IPS DF 6.9 (cell line): ENCODE data around the gene POMGNT2.
"Not testable (repeated sequence)": the region's sequence is repeated elsewhere in the genome, so short reads cannot be mapped to it uniquely, and the experiment has no call there.

ENCODE experiments used
- DNase-seq: peaks from one replicate; pipeline ENCODE4 v3.0.0-alpha.2; 2013; ENCODE audit warnings: low read depth, low spot score
- H3K27ac ChIP-seq: one replicate; pipeline ENCODE4 v1.5.1; 2013; ENCODE audit warnings: low read length, control low read depth
- H3K27me3 ChIP-seq: 2 replicates; pipeline ENCODE4 v1.6.1; 2013; ENCODE audit warnings: mild to moderate bottlenecking, low read length; ENCODE audit not compliant: control insufficient read depth, insufficient read depth
- H3K36me3 ChIP-seq: 2 replicates; pipeline ENCODE4 v1.6.1; 2013; ENCODE audit warnings: low read length; ENCODE audit not compliant: control insufficient read depth, insufficient read depth
- H3K4me1 ChIP-seq: 2 replicates; pipeline ENCODE4 v1.6.1; 2013; ENCODE audit warnings: low read length; ENCODE audit not compliant: control insufficient read depth, insufficient read depth
- H3K4me3 ChIP-seq: 2 replicates; pipeline ENCODE4 v1.5.1; 2013; ENCODE audit warnings: mild to moderate bottlenecking, low read length
- H3K9me3 ChIP-seq: 2 replicates; pipeline ENCODE4 v1.6.1; 2013; ENCODE audit warnings: low read length, inconsistent platforms; ENCODE audit not compliant: control insufficient read depth, insufficient read depth
- WGBS: extraction: QIAGEN DNeasy Blood & Tissue Kit; methylation state at CpG from one replicate; pipeline ENCODE4 v1.1.7; 2013; ENCODE audit warnings: mixed read lengths, missing lambda C conversion rate; ENCODE audit not compliant: insufficient read length, insufficient coverage; 5-methylcytosine and 5-hydroxymethylcytosine counted together

POMGNT2 gene

DNA sequence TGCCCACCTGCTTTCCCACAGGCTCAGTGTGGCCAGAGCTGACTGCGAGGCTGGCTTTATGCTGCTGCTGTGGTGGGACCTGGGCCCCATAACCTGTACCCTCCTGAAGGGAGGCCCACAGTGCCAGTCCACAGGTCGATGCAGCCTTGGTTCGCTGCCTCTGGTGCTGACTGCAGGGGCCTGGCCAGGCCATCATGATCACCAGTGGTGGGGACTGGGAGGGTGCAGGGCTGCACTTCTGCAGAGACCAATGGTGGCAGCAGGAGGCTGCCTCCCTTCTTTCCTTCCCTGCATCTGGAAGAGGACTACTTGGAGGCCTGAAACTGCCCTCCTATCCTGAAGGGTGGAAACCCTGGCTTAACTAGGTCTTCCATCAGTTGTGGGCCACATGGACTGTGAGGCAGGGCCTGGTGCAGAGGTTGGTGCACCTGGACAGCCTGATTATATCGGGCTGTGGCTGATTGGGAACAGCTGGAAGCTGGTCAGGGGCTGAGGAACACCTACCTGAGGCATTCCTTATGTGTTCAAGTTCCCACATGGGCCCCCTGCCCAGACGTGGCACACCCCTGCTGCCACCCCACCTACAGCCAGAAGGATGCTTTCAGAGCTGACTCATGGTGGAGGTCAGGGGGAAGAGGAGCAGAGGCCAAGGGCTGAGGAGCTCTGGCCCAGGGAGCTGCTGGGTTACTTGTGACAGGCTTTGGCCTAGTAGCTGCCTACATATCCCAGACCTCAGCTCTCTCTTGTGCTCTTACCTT lies 29.8 kb downstream of the POMGNT2 start:
- DNase-seq: no peak
- no peak overlapping the region for H3K27ac ChIP-seq
- WGBS: no CpG with 5 or more reads among the region's 5 CpGs
- H3K36me3 ChIP-seq: peaks cover 15% of the 10 kb centered on the region; the same call in 1 of the 2 replicates
- no peaks in the 10 kb centered on the region for H3K9me3 ChIP-seq
- no peaks in the 10 kb centered on the region for H3K27me3 ChIP-seq
- H3K4me3 ChIP-seq: no peak overlapping the region
- H3K4me1 ChIP-seq: no peaks in the 10 kb centered on the region

- Histone ChIP-seq H3K27me3 (no peaks in the 10 kb centered on the region), H3K4me3 (no peak overlapping the region), H3K4me1 (no peaks in the 10 kb centered on the region), H3K27ac (no peak overlapping the region), H3K9me3 (no peaks in the 10 kb centered on the region), H3K36me3 (peaks cover 5% of the 10 kb centered on the region; the same call in 1 of the 2 replicates)
- WGBS: no CpG with 5 or more reads among the region's 5 CpGs
- DNase-seq: no peak
Measured at GRCh38 chr3:43074901-43075689, 30.8 kb downstream of the POMGNT2 start.

DNA sequence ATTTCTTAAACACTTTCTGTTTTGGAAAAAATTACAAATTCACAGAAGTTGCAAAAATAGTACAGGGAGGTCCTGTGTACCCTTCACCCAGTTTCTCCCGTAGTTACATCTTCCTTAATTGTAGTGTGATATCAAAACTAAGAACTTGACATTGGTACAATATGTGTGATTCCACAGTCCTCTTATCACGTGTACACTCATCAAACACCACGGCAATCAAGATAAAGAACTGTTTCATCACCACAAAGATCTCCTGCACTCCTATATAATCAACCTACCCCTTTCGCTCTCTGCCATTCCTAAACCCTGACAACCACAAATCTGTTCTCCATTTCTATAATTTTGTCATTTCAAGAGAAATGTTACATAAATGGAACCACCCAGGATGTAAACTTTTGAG lies 31.4 kb downstream of the POMGNT2 start:
- no peaks in the 10 kb centered on the region for H3K36me3 ChIP-seq
- H3K4me1 ChIP-seq: no peaks in the 10 kb centered on the region
- no peaks in the 10 kb centered on the region for H3K27me3 ChIP-seq
- H3K9me3 ChIP-seq: no peaks in the 10 kb centered on the region
- no peak overlapping the region for H3K4me3 ChIP-seq
- WGBS: 100% methylated on average over 1 of the region's 4 CpGs
- DNase-seq: no peak
- no peak overlapping the region for H3K27ac ChIP-seq

- Histone ChIP-seq H3K4me3 (no peak overlapping the region), H3K27me3 (no peaks in the 10 kb centered on the region), H3K27ac (no peak overlapping the region), H3K9me3 (no peaks in the 10 kb centered on the region), H3K4me1 (no peaks in the 10 kb centered on the region), H3K36me3 (no peaks in the 10 kb centered on the region)
- WGBS: no CpG with 5 or more reads among the region's 5 CpGs
- DNase-seq: no peak
Measured at GRCh38 chr3:43073836-43074220, 32.1 kb downstream of the POMGNT2 start.

GRCh38 chr3:43073116-43073835 lies 32.6 kb downstream of the POMGNT2 start:
- no peaks in the 10 kb centered on the region for H3K27me3 ChIP-seq
- no CpG with 5 or more reads among the region's 7 CpGs for WGBS

DNA sequence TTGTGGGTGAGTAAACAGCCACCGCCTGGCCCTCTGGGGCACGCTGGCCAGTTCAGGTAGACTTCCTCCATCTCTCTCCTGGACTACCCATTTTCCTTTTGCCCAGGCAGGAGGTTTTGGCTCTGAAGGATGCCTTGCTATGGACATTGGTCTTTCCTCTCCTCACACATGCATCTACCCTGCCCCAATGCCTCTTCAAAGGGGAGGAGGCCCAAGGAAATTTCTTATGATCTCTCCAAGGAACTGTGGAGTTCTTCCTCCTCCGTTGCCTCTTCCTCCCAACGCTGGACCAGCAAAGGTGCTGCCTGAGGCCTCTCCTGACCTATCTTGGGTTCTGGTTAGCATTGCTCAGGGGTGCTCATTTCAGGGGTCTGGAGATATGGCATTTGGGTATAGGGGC lies 33.5 kb downstream of the POMGNT2 start:
- Histone ChIP-seq H3K36me3 (no peaks in the 10 kb centered on the region), H3K27ac (no peak overlapping the region), H3K4me1 (no peaks in the 10 kb centered on the region), H3K27me3 (no peaks in the 10 kb centered on the region), H3K9me3 (no peaks in the 10 kb centered on the region), H3K4me3 (no peak overlapping the region)
- DNase-seq: no peak
- WGBS: no CpG with 5 or more reads among the region's 4 CpGs

More at GRCh38 chr3:43073116-43073835, 32.6 kb downstream of the POMGNT2 start:
- H3K36me3 ChIP-seq: no peaks in the 10 kb centered on the region
- H3K4me1 ChIP-seq: no peaks in the 10 kb centered on the region
- no peak overlapping the region for H3K4me3 ChIP-seq
- no peak overlapping the region for H3K27ac ChIP-seq
- no peak for DNase-seq
- no peaks in the 10 kb centered on the region for H3K9me3 ChIP-seq

- no peaks in the 10 kb centered on the region for H3K36me3 ChIP-seq
Measured at GRCh38 chr3:43071313-43071893, 34.5 kb downstream of the POMGNT2 start.

GRCh38 chr3:43070670-43071069 lies 35.2 kb downstream of the POMGNT2 start:
- not testable (repeated sequence) for H3K27me3 ChIP-seq, H3K4me1 ChIP-seq, H3K27ac ChIP-seq, H3K36me3 ChIP-seq, DNase-seq, H3K9me3 ChIP-seq, H3K4me3 ChIP-seq
- WGBS: no CpG with 5 or more reads among the region's 5 CpGs

More at GRCh38 chr3:43071313-43071893, 34.5 kb downstream of the POMGNT2 start:
- H3K27me3 ChIP-seq: no peaks in the 10 kb centered on the region
- no peak overlapping the region for H3K4me3 ChIP-seq
- no peaks in the 10 kb centered on the region for H3K4me1 ChIP-seq
- no CpG with 5 or more reads among the region's 7 CpGs for WGBS
- H3K27ac ChIP-seq: no peak overlapping the region
- no peaks in the 10 kb centered on the region for H3K9me3 ChIP-seq
- peak; percentile 45 for DNase-seq

DNA sequence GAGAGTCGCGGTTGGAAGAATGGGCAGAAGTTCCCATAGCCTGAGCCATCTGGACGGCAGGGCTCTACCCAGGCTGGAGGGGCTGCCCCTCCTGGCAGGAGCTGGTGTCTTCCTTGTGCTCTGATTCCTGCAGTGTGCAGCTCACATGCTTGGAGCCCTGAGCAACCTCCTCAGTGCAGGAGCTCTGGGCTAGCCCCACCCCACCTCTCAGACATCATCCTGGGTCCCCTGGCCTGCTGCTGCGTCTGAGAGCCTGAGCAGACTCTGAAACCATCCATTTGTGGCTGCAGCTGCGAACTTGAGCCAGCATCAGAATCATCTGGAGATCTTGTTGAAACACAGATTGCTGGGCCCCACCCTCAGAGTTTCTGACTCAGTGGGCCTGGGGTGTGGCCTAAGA lies 42.8 kb downstream of the POMGNT2 start:
- no CpG with 5 or more reads among the region's 5 CpGs for whole genome bisulfite sequencing
- Histone ChIP-seq H3K9me3 (no peaks in the 10 kb centered on the region; the same call in none of the 2 replicates), H3K4me3 (no peak overlapping the region), H3K4me1 (no peaks in the 10 kb centered on the region), H3K27ac (no peak overlapping the region), H3K36me3 (0 out of 2 replicates have a peak, but pooled peaks cover 2% of the 10 kb centered on the region), H3K27me3 (no peaks in the 10 kb centered on the region)
- no peak for DNase-seq

DNA sequence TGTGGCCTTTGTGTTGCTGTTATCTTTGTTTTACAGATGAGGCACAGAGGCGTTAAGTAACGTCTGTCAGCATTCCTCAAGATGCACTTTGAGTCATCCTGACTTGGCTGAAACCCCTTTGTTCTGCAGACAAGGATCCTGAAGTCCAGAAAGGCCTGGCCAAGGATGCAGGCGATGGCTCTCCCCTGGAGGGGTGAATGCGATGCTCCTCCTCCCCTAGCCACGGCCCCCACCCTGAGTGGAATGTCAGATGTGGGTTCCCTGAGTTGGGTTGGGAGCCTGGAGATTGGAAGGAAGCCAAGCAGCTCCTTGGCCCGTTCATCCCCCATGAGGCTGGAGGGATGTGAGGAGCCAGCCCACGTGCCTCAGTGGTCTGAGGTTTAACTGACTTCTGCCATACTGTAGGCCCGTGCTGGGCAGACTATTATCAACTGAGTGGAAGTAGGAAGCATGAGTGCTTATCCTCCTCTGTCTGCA lies 43.3 kb downstream of the POMGNT2 start:
- Histone ChIP-seq H3K9me3 (no peaks in the 10 kb centered on the region; the same call in none of the 2 replicates), H3K27ac (no peak overlapping the region), H3K27me3 (no peaks in the 10 kb centered on the region), H3K36me3 (0 out of 2 replicates have a peak, but pooled peaks cover 2% of the 10 kb centered on the region), H3K4me1 (no peaks in the 10 kb centered on the region), H3K4me3 (no peak overlapping the region)
- no CpG with 5 or more reads among the region's 8 CpGs for WGBS
- DNase-seq: no peak
